K562 (cell line): ENCODE results near the gene ETS2. TPM values are rescaled to one million over a fixed set of nuclear protein-coding genes. Genes with fewer than 3 reads are reported as not detected.

Source experiments
- ATAC-seq: fragments of 200-7000 bp; cut with Tn5 transposase; 3 replicates; pipeline ENCODE4 v1.9.1; 2020; ENCODE audit warnings: moderate library complexity
- BruUV-seq: library from RNA; stranded (reverse); fragments of 400-500 nt; replicated peaks from 2 replicates; lab custom pipeline; 2021; lab: Mats Ljungman, UMichigan
- CTCF ChIA-PET: fragments of 300-600 bp; formaldehyde crosslinking; extraction: SDS; loops from one replicate; lab custom pipeline; 2021; ENCODE audit warnings: low intra/inter-chr PET ratio; lab: Yijun Ruan, JAX
- POLR2A ChIA-PET: fragments of 300-600, 350-650 bp; sonication (Branson Sonifier 250); formaldehyde crosslinking; extraction: SDS; loops from one replicate; lab custom pipeline; 2021; ENCODE audit warnings: antibody characterized with exemption, inconsistent platforms; lab: Yijun Ruan, JAX
- DNase-seq, 4 experiments: peaks; one replicate each; pipeline versions ENCODE4 v3.0.0 to v3.0.0-alpha.2; 2011 to 2018; ENCODE audit warnings: low spot score in 3 of 4, mixed read lengths in 3 of 4; ENCODE audit errors: extremely low read depth in 1 of 4
- FAIRE-seq: peaks from 2 replicates; lab custom pipeline; 2011; peaks lifted over from hg19 to GRCh38; lab: Jason Lieb, UNC
- H2AFZ ChIP-seq: 2 replicates; pipeline ENCODE4 v1.6.0; 2011; ENCODE audit warnings: low read depth, low read length, control low read depth, inconsistent platforms
- H3K27ac ChIP-seq: fragments of 200-600 bp; 3 replicates; pipeline ENCODE4 v1.8.0; 2011; ENCODE audit warnings: low read depth, mild to moderate bottlenecking, control low read depth, inconsistent platforms, low read length, moderate library complexity, mixed read lengths; ENCODE audit errors: extremely low read depth
- H3K27me3 ChIP-seq, 2 experiments: fragments of 300-600 bp in 1 of 2; 2 replicates in 1 of 2; 3 replicates in 1 of 2; pipeline versions ENCODE4 v1.6.0 to v1.8.0; 2011; ENCODE audit warnings: inconsistent platforms in 2 of 2, low read length in 2 of 2, mild to moderate bottlenecking in 1 of 2, mixed read lengths in 1 of 2, moderate library complexity in 1 of 2; ENCODE audit not compliant: control insufficient read depth in 2 of 2, insufficient read depth in 2 of 2
- H3K36me3 ChIP-seq: fragments of 300-600 bp; 3 replicates; pipeline ENCODE4 v1.8.0; 2011; ENCODE audit warnings: mild to moderate bottlenecking, low read length, inconsistent platforms; ENCODE audit not compliant: control insufficient read depth, insufficient read depth
- H3K4me1 ChIP-seq, 2 experiments: fragments of 200-600 bp in 1 of 2; replicated peaks in 1 of 2; 2 replicates in 1 of 2; 3 replicates in 1 of 2; pipeline versions ENCODE4 v1.5.1 to v1.8.0; 2011; ENCODE audit warnings: inconsistent platforms in 2 of 2, low read length in 2 of 2, mild to moderate bottlenecking in 1 of 2, mixed read lengths in 1 of 2, moderate library complexity in 1 of 2; ENCODE audit not compliant: control insufficient read depth in 2 of 2, insufficient read depth in 2 of 2
- H3K4me2 ChIP-seq: 2 replicates; pipeline ENCODE4 v1.6.1; 2011; ENCODE audit warnings: low read length, control low read depth, inconsistent platforms, mixed read lengths; ENCODE audit not compliant: insufficient read depth
- H3K4me3 ChIP-seq: fragments of 200-600 bp; sonication (generic), shearing (Covaris generic); 2 replicates; pipeline ENCODE4 v1.5.1; 2016; ENCODE audit warnings: control low read depth, inconsistent platforms
- H3K79me2 ChIP-seq: fragments of 200-600 bp; 3 replicates; pipeline ENCODE4 v1.8.0; 2011; ENCODE audit warnings: low read length, inconsistent platforms; ENCODE audit not compliant: control insufficient read depth, insufficient read depth
- H3K9ac ChIP-seq, 2 experiments: 2 replicates each; pipeline versions ENCODE4 v1.6.0 to v1.6.1; 2011; ENCODE audit warnings: low read depth in 2 of 2, low read length in 2 of 2, control low read depth in 1 of 2, inconsistent platforms in 1 of 2, mild to moderate bottlenecking in 1 of 2, mixed read lengths in 1 of 2; ENCODE audit not compliant: insufficient read depth in 1 of 2
- H3K9me1 ChIP-seq: one replicate; pipeline ENCODE4 v1.6.0; 2011; ENCODE audit warnings: inconsistent platforms, mild to moderate bottlenecking, low read length, moderate library complexity; ENCODE audit not compliant: control insufficient read depth, insufficient read depth
- H3K9me3 ChIP-seq: replicated peaks from 2 replicates; pipeline ENCODE4 v1.5.1; 2011; ENCODE audit warnings: low read depth, low read length, inconsistent platforms; ENCODE audit not compliant: control insufficient read depth, insufficient read depth
- H4K20me1 ChIP-seq: replicated peaks from 2 replicates; pipeline ENCODE4 v1.6.1; 2011; ENCODE audit warnings: low read length, inconsistent platforms, mixed read lengths; ENCODE audit not compliant: control insufficient read depth, insufficient read depth
- ETV1 ChIP-seq: fragments of 450-650 bp; conservative IDR thresholded peaks from 2 replicates; pipeline ENCODE4 v1.6.1; 2016; ENCODE audit warnings: missing genetic modification characterization, control low read depth, low read depth, missing compliant biosample characterization
- FOXJ2 ChIP-seq: fragments of 200-800 bp; sonication (Bioruptor generic); IDR thresholded peaks from 2 replicates; pipeline ENCODE4 v1.6.1; 2016; ENCODE audit warnings: missing genetic modification characterization, missing compliant biosample characterization
- HMG20B ChIP-seq: fragments of 250-450 bp; sonication (Bioruptor Pico); IDR thresholded peaks from 2 replicates; pipeline ENCODE4 v1.5.0; 2021; ENCODE audit warnings: mild to moderate bottlenecking
- MTA1 ChIP-seq: fragments of 450-650 bp; IDR thresholded peaks from 2 replicates; pipeline ENCODE4 v1.6.1; 2017; ENCODE audit warnings: borderline replicate concordance
- NFYB ChIP-seq: IDR thresholded peaks from 2 replicates; pipeline ENCODE4 v1.6.1; 2011; ENCODE audit warnings: mild to moderate bottlenecking, moderate library complexity; ENCODE audit not compliant: insufficient read length; ENCODE audit errors: extremely low read depth
- RBM15 ChIP-seq: fragments of 200-400 bp; formaldehyde crosslinking; IDR thresholded peaks from 2 replicates; pipeline ENCODE4 v1.6.1; 2018; ENCODE audit warnings: mild to moderate bottlenecking, low read length, moderate library complexity; ENCODE audit not compliant: insufficient read depth
- SMAD1 ChIP-seq: fragments of 150-350 bp; IDR thresholded peaks from 2 replicates; pipeline ENCODE4 v1.6.1; 2014; ENCODE audit warnings: low read length, low read depth; ENCODE audit not compliant: partially characterized antibody
- TAF9B ChIP-seq: fragments of 450-650 bp; IDR thresholded peaks from 2 replicates; pipeline ENCODE4 v1.6.1; 2018; ENCODE audit warnings: mild to moderate bottlenecking; ENCODE audit not compliant: partially characterized antibody
- TCF7L2 ChIP-seq: fragments of 150-350 bp; IDR thresholded peaks from 2 replicates; pipeline ENCODE4 v1.6.1; 2016; ENCODE audit warnings: low read depth, mild to moderate bottlenecking, low read length, moderate library complexity
- ZNF316 ChIP-seq: fragments of 450-650 bp; IDR thresholded peaks from 2 replicates; pipeline ENCODE4 v1.6.1; 2016
- WGBS: fragments of 100-300 bp; shearing (Covaris generic); methylation state at CpG from one replicate; pipeline ENCODE4 v1.1.6; 2016; ENCODE audit warnings: low coverage, mixed read lengths; ENCODE audit not compliant: insufficient coverage; ENCODE audit errors: missing lambda C conversion rate; 5-methylcytosine and 5-hydroxymethylcytosine counted together
- in situ Hi-C: fragments of 300-500 bp; cut with MboI; formaldehyde crosslinking; loops from 4 replicates; pipeline ENCODE4 v1.15.0; 2018; ENCODE audit warnings: inconsistent platforms, mixed read lengths
- intact Hi-C: fragments of 100-400 bp; cut with micrococcal nuclease; formaldehyde crosslinking; loops from 2 replicates; pipeline ENCODE4 v1.14.2; 2022
- polyA plus RNA-seq, 8 experiments: library from polyadenylated mRNA; depleted of rRNA in 4 of 8; stranded (reverse) in 5 of 8; unstranded in 3 of 8; fragments of >200 nt; fragmentation: Nextera tagmentation in 2 of 8; fragmentation: Illumina TruSeq in 1 of 8; extraction: Ambion mirVana in 2 of 8; extraction: Trizol in 1 of 8; gene quantifications; 2 replicates each; pipeline versions ENCODE4 v1.2.1 to v1.2.3, GENCODE V29; 2011 to 2014; ENCODE audit warnings: inconsistent platforms in 1 of 8, missing spikeins in 1 of 8
- total RNA-seq, 7 experiments: library from RNA; depleted of rRNA in 6 of 7; stranded (reverse); fragments of >200 nt in 6 of 7; fragmentation: Illumina TruSeq in 2 of 7; extraction: Trizol in 2 of 7; gene quantifications; 2 replicates each; pipeline versions ENCODE4 v1.2.1 to v1.2.3, GENCODE V29; 2011 to 2021; ENCODE audit warnings: low replicate concordance in 1 of 7
- TF ChIP-seq, protein P1 (sequence below), 2 experiments: IDR thresholded peaks in 1 of 2; conservative IDR thresholded peaks in 1 of 2; 2 replicates each; pipeline ENCODE4 v1.6.1; 2016; ENCODE audit warnings: low read depth in 2 of 2, mild to moderate bottlenecking in 1 of 2, missing compliant biosample characterization in 1 of 2, missing genetic modification characterization in 1 of 2, moderate library complexity in 1 of 2
- TF ChIP-seq, protein P2 (sequence below): fragments of 250-450 bp; sonication (Bioruptor Pico); IDR thresholded peaks from 2 replicates; pipeline ENCODE4 v1.8.0; 2021; ENCODE audit warnings: moderate library complexity, mild to moderate bottlenecking, inconsistent platforms

ETS2 gene
- total and polyA plus RNA-seq, 9 of the 15 experiments (the other 6 are each of a cell fraction or from before 2014, with no cell fraction given): 1.7 to 24.4 (median 12.2) TPM

DNA sequence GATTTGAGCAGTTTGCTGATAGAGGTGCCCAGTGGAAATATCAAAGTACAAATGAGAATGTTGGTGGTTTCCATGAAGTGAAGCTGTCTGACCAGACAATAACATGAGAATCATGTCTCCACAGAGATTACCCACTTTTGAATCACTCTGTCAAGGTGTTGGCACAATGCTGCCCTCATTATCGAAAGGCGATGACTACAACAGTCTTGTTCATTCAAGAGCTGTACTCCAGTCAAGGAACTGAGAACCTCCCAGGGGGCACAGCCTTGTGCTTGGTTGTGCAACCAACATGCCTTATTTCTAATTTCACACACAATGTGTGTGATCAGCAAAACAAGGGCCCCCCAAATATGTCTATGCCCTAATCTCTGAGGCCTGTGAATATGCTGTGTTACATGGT lies 35.7 kb downstream of the ETS2 start:
- Histone ChIP-seq H3K79me2 (no peaks in the 10 kb centered on the region), H3K4me3 (no peak overlapping the region), H4K20me1 (no peaks in the 10 kb centered on the region), H3K36me3 (no peaks in the 10 kb centered on the region), H3K9me1 (no peaks in the 10 kb centered on the region), H3K4me2 (no peak overlapping the region), H3K27ac (no peak overlapping the region), H3K4me1 (peaks cover 8 to 17% of the 10 kb centered on the region in 2 experiments; a peak in 3 of 5 replicates)
- no TSS peak for BruUV-seq
- ATAC-seq (no peak), DNase-seq (no peak)
- WGBS: 90% methylated on average over 2 of the region's 2 CpGs
- POLR2A ChIA-PET: interaction anchor here (2.0 kb wide), 1 partner anchor 10 kb away, joined by 8 read pairs; no protein-coding TSS in a partner anchor
- CTCF ChIA-PET: no interaction called here
- intact Hi-C loops: no loop called here
- TF ChIP-seq ZNF316: 0 out of 2 replicates have a peak, but pooled peaks have one; percentile 30
- TF ChIP-seq NFYB: no peak
- TF ChIP-seq, all 486 proteins: peak for 1
- H3K9me3 ChIP-seq: no peaks in the 10 kb centered on the region
- no peak overlapping the region for H3K9ac ChIP-seq
- in situ Hi-C loops: no loop called here
- FAIRE-seq: no peak
- H3K27me3 ChIP-seq: no peaks in the 10 kb centered on the region
- no peak overlapping the region for H2AFZ ChIP-seq

- Histone ChIP-seq H4K20me1 (no peaks in the 10 kb centered on the region), H3K9me1 (no peaks in the 10 kb centered on the region), H3K79me2 (no peaks in the 10 kb centered on the region), H3K9me3 (no peaks in the 10 kb centered on the region), H3K4me1 (peaks cover 8 to 17% of the 10 kb centered on the region in 2 experiments; a peak in 3 of 5 replicates), H3K27ac (no peak overlapping the region), H2AFZ (no peak overlapping the region; the same call in 1 of the 2 replicates), H3K36me3 (no peaks in the 10 kb centered on the region), H3K4me3 (no peak overlapping the region), H3K27me3 (no peaks in the 10 kb centered on the region)
- DNase-seq (no peak), FAIRE-seq (no peak), ATAC-seq (no peak)
- ChIA-PET POLR2A (interaction anchor here (2.0 kb wide), 1 partner anchor 10 kb away, joined by 8 read pairs; no protein-coding TSS in a partner anchor), CTCF (no interaction called here)
- no TSS peak for BruUV-seq
- TF ChIP-seq FOXJ2 (tag) (no peak), SMAD1 (no peak), HMG20B (CRISPR knock-in tag) (no peak), TCF7L2 (no peak), TAF9B (no peak), MTA1 (no peak), RBM15 (no peak), ETV1 (tag) (no peak)
- TF ChIP-seq, protein P1, sequence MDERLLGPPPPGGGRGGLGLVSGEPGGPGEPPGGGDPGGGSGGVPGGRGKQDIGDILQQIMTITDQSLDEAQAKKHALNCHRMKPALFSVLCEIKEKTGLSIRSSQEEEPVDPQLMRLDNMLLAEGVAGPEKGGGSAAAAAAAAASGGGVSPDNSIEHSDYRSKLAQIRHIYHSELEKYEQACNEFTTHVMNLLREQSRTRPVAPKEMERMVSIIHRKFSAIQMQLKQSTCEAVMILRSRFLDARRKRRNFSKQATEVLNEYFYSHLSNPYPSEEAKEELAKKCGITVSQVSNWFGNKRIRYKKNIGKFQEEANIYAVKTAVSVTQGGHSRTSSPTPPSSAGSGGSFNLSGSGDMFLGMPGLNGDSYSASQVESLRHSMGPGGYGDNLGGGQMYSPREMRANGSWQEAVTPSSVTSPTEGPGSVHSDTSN (CRISPR knock-in tag; IDR thresholded peaks at IDR 0.05; ENCODE audit: low read depth): no peak
- TF ChIP-seq, protein P1 (tag; conservative IDR thresholded peaks at IDR 0.05; ENCODE audit: low read depth): no peak
- TF ChIP-seq, protein P2, sequence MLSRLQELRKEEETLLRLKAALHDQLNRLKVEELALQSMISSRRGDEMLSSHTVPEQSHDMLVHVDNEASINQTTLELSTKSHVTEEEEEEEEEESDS (CRISPR knock-in tag): no peak
- TF ChIP-seq, all 486 proteins: peak for 0
- no peak overlapping the region for H3K4me2 ChIP-seq
- 31% methylated on average over 4 of the region's 4 CpGs for WGBS
- intact Hi-C loops: no loop called here
- 0 out of 4 replicates have a peak overlapping the region, but pooled peaks of 1 of the 2 experiments have one; percentile 15 for H3K9ac ChIP-seq
- in situ Hi-C loops: no loop called here
Measured at GRCh38 chr21:38842079-38842478, 36.4 kb downstream of the ETS2 start.
